AG08396 (cell line): Measurements from ENCODE around the gene MCMBP.
A peak's percentile ranks its signal among the peaks of the same experiment; 100 is the strongest.
"Not testable (repeated sequence)": the region's sequence is repeated elsewhere in the genome, so short reads cannot be mapped to it uniquely, and the experiment has no call there.

Experiments
- DNase-seq: peaks from one replicate; pipeline ENCODE4 v3.0.0; 2012; ENCODE audit warnings: low spot score, mixed read lengths

MCMBP gene

GRCh38 chr10:119829429-119829828, 43.2 kb downstream of the MCMBP start:
- DNase-seq = no peak

GRCh38 chr10:119827430-119827829, 45.2 kb downstream of the MCMBP start:
- no peak for DNase-seq

- no peak for DNase-seq
Measured at GRCh38 chr10:119826771-119827170, 45.9 kb downstream of the MCMBP start.

GRCh38 chr10:119824299-119824698, 48.3 kb downstream of the MCMBP start:
- no peak for DNase-seq

GRCh38 chr10:119821182-119821581, 51.5 kb downstream of the MCMBP start:
- DNase-seq = no peak

GRCh38 chr10:119818889-119819270, 53.8 kb downstream of the MCMBP start:
- no peak for DNase-seq

- DNase-seq = peak; percentile 34
Measured at GRCh38 chr10:119817991-119818888, 54.4 kb downstream of the MCMBP start.

- no peak for DNase-seq
Measured at GRCh38 chr10:119815671-119816070, 57.0 kb downstream of the MCMBP start.

GRCh38 chr10:119812684-119813083, 60.0 kb downstream of the MCMBP start:
- DNase-seq = no peak

GRCh38 chr10:119811122-119811521, 61.5 kb downstream of the MCMBP start:
- DNase-seq = no peak

- peak; percentile 43 for DNase-seq
Measured at GRCh38 chr10:119807960-119808697, 64.5 kb downstream of the MCMBP start.

- DNase-seq = no peak
Measured at GRCh38 chr10:119806334-119807130, 66.1 kb downstream of the MCMBP start.

GRCh38 chr10:119805702-119806230, 66.9 kb downstream of the MCMBP start:
- no peak for DNase-seq

- DNase-seq = peak; percentile 66
Measured at GRCh38 chr10:119803264-119803663, 69.4 kb downstream of the MCMBP start.

- no peak for DNase-seq
Measured at GRCh38 chr10:119801998-119802538, 70.6 kb downstream of the MCMBP start.

- no peak for DNase-seq
Measured at GRCh38 chr10:119801176-119801575, 71.5 kb downstream of the MCMBP start.

GRCh38 chr10:119796039-119796438, 76.6 kb downstream of the MCMBP start:
- no peak for DNase-seq

- not testable (repeated sequence) for DNase-seq
Measured at GRCh38 chr10:119795101-119795500, 77.5 kb downstream of the MCMBP start.

- peak; percentile 23 for DNase-seq
Measured at GRCh38 chr10:119786117-119786769, 86.4 kb downstream of the MCMBP start.

GRCh38 chr10:119784340-119785067, 88.1 kb downstream of the MCMBP start:
- DNase-seq = no peak

- DNase-seq = no peak
Measured at GRCh38 chr10:119783665-119784027, 89.0 kb downstream of the MCMBP start.
